DMS79 treated with DMSO at 0.1 percent for 48 hours (cell line): Measurements from ENCODE around the gene CAMKK2.

Source experiments
- DNase-seq: peaks from one replicate; lab custom pipeline; 2025; lab: John Stamatoyannopoulos, UW

CAMKK2 gene

DNA sequence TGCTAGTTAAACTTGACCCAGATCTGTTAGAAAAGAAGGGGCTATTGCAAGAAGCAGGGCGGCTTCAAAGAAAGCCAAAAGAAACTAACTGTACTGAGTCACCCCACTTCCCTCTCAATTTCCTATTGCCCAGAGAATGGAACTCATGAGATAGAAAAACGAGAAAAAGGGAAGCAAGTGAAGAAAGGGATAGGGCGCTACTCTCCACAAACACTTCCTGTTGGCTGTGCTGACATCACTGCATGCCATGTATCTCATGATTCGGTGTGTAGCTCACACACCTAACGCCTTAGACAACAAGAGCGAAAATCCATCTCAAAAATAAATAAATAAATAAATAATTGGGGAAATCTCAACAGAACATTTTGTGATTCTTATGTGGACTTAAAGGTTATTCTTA is 99.6 kb downstream of the CAMKK2 start:
- DNase-seq: no peak

DNA sequence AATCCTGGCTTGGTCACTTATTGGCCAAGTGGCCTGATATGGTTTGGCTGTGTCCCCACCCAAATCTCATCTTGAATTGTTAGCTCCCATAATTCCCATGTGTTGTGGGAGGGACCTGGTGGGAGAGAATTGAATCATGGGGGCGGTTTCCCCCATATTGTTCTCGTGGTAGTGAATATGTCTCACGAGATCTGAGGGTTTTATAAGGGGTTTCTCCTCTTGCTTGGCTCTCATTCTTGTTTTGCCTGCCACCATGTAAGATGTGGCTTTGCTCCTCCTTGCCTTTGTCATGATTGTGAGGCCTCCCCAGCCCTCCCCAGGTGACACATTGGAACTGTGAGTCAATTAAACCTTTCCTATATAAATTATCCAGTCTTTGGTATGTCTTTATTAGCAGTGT is 105.4 kb downstream of the CAMKK2 start:
- no peak for DNase-seq

DNA sequence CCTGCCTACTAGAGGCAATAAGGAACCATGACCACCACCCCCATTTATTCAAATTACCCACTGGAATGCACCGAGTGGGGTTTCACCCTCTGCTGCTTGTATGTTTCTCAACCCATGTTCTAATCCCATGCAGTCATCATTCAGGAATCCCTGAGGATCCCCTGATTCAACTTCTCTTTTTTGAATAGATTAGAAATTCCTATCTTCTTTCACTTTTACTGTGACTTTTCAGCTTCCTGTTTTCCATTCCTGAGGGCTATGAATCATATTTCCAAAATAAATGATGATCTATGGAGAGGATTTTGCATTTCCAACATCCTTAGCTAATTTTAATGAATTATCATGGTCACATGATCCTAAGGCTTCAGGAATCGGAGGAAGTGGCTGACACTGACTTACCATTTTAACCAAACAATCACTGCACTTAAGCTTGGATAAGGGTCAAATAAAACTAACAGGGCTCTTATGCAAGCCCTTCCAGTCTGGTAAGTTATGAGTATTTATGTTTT is 105.9 kb downstream of the CAMKK2 start:
- no peak for DNase-seq

DNA sequence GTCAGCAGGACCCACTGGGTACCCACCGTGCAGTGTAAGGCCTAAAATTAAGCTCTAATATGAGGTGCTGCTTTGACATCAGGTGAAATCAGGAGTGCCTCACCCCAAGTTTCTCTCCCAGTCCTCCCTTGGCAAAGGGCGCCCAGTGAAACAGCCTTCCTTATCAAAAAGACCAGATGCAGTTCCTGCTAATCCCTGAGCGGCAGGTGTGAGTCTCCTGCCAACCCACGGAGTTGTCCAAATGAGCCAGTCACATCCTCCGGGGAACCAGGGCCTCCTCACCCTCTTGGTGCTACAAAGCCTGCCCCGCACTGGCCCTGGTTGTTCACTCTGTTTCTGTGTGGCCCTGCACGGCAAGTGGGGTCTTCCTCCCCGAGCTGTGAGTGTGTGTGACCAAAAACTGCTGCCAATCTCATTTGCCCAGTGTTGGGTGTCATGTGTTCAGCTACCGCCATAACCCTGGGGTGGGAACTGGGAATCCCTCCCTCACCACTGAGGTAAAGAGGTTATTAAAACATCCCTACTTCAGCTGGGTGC is 106.8 kb downstream of the CAMKK2 start:
- DNase-seq: no peak

DNA sequence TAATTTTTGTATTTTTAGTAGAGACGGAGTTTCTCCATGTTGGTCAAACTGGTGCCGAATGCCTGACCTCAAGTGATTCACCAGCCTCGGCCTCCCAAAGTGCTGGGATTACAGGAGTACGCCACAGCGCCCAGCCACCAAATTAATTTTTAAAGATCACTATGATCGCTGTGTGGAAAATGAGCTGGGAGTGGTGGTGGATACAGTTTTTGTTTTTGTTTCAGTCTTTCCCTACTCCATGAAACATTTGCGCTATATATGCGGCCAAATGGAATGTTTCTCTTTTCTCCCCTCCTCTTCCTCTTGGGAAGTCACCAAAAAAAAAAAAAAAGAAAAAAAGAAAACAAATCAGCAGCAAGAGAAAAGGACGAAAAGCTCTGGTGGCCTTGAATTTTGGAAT is 107.4 kb downstream of the CAMKK2 start:
- DNase-seq: no peak

DNA sequence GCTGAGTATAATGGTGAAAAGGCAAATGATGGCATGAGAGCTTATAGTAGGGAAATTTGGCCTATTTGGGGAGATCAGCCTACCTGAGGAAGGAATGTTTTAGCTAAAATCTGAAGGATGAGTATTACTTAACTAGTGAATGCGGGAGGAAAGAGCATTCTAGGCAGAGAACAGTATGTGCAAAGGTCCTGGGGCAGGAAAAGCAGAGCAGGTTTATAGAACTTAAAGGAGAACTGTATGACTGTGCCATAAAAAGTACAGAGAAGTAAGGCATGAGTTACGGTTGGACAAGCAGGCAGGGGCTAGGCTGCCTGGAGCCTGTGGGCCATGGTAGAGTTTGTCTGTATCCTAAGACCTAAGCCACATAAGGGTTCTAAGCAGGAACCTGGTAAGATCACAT is 108.3 kb downstream of the CAMKK2 start:
- no peak for DNase-seq
